GM12878 (cell line): ENCODE measurements around the gene NAV3.

Experiments used
- ESRRA ChIP-seq: IDR thresholded peaks from 2 replicates; pipeline ENCODE4 v1.6.1; 2012; ENCODE audit warnings: mild to moderate bottlenecking, low read length, improper control_type of control experiment
- RAD21 ChIP-seq: IDR thresholded peaks from 2 replicates; pipeline ENCODE4 v1.6.1; 2011; ENCODE audit warnings: mild to moderate bottlenecking, low read depth, low read length, moderate library complexity; ENCODE audit not compliant: insufficient read depth
- TAF1 ChIP-seq: IDR thresholded peaks from 2 replicates; pipeline ENCODE4 v1.6.1; 2011; ENCODE audit warnings: mild to moderate bottlenecking, low read depth, low read length, borderline replicate concordance
- YY1 ChIP-seq: IDR thresholded peaks from 2 replicates; pipeline ENCODE4 v1.6.1; 2011; ENCODE audit warnings: low read depth, mild to moderate bottlenecking, low read length
- TF ChIP-seq, protein P1 (sequence below), 3 experiments: IDR thresholded peaks in 2 of 3; conservative IDR thresholded peaks in 1 of 3; 2 replicates each; pipeline ENCODE4 v1.5.1; 2011; ENCODE audit warnings: low read depth in 3 of 3, low read length in 3 of 3, mild to moderate bottlenecking in 3 of 3, control low read depth in 2 of 3, moderate library complexity in 2 of 3, inconsistent platforms in 1 of 3, mixed read lengths in 1 of 3; ENCODE audit not compliant: control insufficient read depth in 2 of 3, insufficient read depth in 1 of 3; ENCODE audit errors: extremely low read depth in 1 of 3

DNA sequence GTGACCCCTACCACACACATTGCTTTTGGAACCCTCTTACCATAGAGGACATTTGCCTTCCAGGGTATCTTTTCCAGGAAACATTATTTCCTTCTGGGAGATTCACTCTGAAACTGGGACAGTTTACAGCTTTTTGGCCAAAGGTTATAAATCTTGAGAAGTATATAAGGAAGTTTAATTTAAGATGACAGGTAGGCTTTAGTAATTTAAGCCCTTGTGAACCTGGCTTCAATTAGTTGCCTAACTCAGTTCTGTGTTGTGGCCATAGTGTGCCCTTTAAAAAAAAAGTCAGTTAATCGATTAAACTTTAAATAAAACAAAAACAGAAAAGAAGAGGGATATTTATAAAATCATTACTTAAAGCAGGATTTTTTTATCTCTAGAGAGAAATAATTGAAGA, 142.9 kb downstream of the NAV3 start:
- no peak for TF ChIP-seq ESRRA
- TF ChIP-seq TAF1, result no peak
- TF ChIP-seq, protein P1, sequence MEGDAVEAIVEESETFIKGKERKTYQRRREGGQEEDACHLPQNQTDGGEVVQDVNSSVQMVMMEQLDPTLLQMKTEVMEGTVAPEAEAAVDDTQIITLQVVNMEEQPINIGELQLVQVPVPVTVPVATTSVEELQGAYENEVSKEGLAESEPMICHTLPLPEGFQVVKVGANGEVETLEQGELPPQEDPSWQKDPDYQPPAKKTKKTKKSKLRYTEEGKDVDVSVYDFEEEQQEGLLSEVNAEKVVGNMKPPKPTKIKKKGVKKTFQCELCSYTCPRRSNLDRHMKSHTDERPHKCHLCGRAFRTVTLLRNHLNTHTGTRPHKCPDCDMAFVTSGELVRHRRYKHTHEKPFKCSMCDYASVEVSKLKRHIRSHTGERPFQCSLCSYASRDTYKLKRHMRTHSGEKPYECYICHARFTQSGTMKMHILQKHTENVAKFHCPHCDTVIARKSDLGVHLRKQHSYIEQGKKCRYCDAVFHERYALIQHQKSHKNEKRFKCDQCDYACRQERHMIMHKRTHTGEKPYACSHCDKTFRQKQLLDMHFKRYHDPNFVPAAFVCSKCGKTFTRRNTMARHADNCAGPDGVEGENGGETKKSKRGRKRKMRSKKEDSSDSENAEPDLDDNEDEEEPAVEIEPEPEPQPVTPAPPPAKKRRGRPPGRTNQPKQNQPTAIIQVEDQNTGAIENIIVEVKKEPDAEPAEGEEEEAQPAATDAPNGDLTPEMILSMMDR (IDR thresholded peaks at IDR 0.05 in 2 of 3, conservative IDR thresholded peaks at IDR 0.05 in 1 of 3; ENCODE audit: control insufficient read depth in 2 of 3, extremely low read depth in 1 of 3, insufficient read depth in 1 of 3, low read depth in 3 of 3, low read length in 3 of 3), result no peak
- no peak for TF ChIP-seq YY1
- no peak for TF ChIP-seq RAD21
